HG03520 (cell line): Measurements from ENCODE around the gene BMERB1.

Experiments
- ATAC-seq: cut with Tn5 transposase; IDR thresholded peaks from one replicate; pipeline ENCODE4 v1.9.1; 2021; ENCODE audit warnings: mild to moderate bottlenecking, moderate library complexity; ENCODE audit not compliant: unreplicated experiment

Gene BMERB1

GRCh38 chr16:15581127-15581815 is 146.9 kb downstream of the BMERB1 start:
- ATAC-seq = no peak

GRCh38 chr16:15583526-15583925 is 149.1 kb downstream of the BMERB1 start:
- ATAC-seq = no peak

DNA sequence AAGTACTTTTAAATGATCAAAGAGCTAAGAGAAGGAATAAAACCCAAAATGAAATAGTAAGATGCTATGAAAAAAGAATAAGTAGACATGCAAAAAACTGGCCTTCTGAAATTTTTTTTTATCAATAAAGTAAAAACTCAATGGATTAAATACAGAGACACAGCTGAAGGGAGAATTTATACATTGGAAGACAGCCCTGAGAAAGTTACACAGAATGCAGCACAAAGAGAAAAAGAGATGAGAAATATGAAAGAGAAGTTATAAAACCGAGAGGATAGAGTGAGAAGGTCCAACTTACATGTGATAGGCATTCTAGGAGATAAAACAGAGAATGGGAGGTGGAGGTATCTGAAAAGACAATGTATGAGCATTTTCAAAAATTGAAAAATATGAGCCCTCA is 151.6 kb downstream of the BMERB1 start:
- ATAC-seq = no peak

DNA sequence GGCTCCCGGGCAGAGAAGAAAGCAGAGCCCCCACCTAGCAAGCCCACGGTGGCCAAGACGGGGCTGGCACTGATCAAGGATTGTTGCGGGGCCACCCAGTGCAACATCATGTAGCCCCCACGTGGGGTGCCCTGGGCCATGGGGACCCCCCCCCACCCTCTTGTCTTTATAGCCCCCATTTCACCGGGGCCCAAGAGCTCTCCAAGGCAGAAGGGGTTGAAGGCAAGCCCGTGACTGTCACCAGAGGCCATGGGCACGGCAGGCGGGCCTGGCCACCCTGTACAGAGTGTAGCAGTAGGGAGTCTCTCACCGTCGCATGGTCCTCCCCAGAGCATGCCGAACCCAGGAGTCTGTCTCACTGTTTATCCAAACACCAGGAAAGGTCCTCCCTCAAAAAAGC is 152.3 kb downstream of the BMERB1 start:
- ATAC-seq = no peak

- no peak for ATAC-seq
These were observed 152.9 kb downstream of the BMERB1 start for GRCh38 chr16:15587152-15587825.

DNA sequence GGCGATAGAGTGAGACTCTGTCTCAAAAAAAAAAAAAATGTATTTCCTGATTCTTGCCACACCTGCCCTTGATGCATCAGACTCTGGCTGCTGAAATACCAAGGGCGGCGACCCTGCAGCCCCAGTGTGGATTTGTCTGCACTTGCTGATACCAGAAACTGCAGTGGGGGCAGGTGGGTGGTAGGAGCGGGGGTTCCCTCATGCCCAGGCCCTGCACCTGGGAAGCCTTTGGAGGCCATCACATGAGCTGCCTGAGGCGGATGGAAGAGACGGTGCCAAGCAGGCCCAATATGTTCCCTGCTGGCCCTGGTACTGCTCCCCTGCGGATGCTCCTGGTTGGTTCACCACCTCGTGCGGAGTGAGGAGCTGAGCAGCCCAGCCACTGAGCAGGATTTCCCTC is 157.9 kb downstream of the BMERB1 start:
- no peak for ATAC-seq

GRCh38 chr16:15593235-15593634 is 158.8 kb downstream of the BMERB1 start:
- ATAC-seq = no peak

DNA sequence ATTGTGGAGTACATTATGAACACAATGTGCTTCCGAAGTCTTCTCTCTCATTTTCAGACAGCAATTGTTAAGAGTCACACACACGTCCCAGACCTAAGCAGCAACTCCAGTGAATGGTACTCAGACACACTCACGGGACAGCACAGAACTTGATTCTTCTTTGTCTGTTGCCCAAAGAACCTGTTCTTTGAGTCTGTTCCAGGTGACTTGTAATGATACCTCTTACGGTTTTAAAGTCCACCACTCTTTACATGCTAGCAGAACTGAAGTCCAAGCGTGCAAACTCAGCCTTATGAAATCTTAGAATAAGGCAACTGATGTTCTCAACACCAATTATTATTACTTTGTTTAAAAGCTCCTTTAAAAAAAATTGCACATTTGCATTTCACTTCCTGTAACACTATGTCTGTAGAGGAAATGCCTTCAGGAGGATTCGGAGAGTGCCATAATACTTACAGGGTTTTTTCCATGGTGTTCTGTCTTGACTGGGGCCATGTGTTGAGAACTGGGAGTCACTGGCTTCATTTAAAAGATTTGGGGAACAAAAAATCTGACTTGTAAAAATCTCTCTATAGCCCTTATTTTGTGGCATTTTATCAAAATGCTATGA is 160.4 kb downstream of the BMERB1 start:
- ATAC-seq = no peak

DNA sequence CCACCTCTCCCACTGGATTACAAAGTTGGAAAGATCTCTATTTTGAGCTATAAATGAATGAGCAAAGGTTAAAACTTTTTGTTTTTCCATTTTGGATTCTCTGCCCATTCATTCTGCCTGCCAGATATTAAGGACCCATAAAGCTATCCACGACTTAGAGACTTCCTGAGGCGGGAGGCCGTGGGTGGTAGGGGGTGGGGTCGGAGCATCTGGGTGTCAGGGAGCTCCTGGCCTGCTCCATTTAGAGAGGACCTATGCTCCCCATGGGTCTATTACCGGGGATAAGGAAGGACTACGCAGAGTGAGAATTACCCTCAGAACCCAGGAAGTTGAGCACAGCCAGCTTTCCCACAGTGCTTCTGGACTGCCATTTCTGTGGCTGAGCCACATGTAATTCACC is 162.7 kb downstream of the BMERB1 start:
- no peak for ATAC-seq

DNA sequence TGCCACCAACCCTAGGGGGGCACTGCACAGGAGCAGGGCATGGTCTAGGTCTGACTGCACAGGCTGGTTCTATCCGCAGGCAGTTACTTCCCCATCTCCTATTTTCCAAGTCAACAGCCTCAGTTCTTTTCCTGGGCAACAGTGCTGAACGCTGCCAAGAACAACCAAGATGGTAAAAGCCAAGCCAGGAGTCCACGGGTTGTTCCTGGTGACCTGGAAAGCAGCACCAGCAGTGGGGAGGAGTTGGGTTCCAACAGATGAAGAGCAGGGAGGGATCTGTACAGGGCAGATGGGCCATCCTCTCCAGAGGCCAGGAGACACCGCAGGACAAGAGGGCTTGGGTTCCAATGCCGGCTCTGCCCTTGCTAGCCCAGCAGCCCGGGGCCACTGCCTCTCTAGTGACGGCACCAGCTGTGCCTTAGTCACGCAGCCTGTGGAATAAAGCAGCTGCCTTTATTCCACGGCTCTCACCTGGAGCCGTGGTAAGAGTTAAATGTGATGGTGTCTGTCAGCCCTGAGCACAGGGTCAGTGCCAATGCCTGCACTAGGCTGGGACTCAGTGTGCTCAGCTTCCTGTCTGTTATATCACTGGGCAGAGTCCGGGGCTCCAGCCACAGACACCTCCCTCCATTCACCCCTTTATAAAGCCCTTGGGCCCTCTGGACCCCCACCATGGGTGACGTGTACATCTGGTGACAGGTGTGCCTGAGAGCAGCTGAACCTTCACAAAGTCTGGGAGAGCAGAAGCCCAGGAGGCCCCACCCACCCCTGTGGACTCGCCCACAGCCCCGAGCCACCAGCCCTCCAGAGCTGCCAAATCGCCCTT is 163.6 kb downstream of the BMERB1 start:
- ATAC-seq = no peak

DNA sequence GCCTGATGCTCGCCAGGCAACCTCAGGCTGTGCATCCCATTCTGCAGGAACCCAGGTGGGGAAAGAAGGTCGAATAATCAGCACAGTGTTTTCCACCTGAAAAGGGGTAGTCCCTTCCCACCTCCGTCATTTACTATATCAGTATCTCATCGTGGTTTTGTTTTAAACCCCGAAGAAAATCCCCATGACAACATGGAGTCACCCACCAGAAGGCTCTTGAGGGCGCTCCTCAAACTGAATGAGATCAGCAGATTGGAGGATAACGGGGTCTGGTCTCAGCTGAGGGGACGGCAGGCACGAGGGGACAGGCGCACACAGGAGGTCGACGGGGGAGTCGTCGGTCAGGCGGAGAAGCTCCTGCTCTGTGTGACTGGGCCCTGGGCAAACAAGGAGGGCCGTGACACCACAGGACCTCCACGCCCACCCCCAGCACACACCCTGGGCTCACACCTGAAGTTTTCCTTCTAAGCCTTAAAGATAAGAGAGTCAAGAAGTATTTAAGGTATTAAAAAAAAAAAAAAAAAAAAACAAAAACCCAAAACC is 164.3 kb downstream of the BMERB1 start:
- ATAC-seq = no peak

- no peak for ATAC-seq
These were observed 165.1 kb downstream of the BMERB1 start for GRCh38 chr16:15599303-15600070.

DNA sequence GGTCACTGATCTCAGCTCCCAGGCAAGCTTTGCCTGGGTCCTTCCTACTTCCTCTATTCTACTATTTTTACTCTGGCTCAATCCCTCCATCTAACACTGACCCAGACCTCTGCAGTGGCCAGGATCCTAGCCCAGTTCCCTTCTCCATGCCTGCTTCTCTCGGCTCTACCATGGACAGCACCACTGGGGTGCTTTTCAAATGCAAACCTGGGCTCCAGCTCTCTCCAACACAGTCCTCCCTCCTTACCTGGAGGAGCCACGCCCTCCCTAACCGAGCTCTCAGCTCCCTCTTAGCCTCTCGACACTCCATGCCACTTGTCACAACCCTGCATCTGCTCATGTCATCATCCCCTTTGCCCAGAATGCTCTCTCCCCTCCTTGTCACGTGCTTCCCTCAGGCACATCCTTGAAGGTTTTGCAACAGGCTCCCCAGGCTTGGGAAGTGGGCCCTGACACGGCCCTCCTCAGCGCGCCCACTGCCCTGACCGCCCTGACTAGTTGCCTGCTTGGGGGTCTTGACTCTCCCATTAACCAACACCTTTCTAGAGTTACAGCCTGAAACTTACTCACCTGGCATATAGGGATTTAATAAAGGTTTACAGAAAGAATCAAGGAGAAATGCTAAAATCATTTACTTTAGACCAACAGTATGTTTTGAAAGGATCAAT is 167.0 kb downstream of the BMERB1 start:
- no peak for ATAC-seq

- ATAC-seq = no peak
These were observed 168.1 kb downstream of the BMERB1 start for GRCh38 chr16:15602285-15603044.

- no peak for ATAC-seq
These were observed 170.4 kb downstream of the BMERB1 start for GRCh38 chr16:15604460-15605440.

DNA sequence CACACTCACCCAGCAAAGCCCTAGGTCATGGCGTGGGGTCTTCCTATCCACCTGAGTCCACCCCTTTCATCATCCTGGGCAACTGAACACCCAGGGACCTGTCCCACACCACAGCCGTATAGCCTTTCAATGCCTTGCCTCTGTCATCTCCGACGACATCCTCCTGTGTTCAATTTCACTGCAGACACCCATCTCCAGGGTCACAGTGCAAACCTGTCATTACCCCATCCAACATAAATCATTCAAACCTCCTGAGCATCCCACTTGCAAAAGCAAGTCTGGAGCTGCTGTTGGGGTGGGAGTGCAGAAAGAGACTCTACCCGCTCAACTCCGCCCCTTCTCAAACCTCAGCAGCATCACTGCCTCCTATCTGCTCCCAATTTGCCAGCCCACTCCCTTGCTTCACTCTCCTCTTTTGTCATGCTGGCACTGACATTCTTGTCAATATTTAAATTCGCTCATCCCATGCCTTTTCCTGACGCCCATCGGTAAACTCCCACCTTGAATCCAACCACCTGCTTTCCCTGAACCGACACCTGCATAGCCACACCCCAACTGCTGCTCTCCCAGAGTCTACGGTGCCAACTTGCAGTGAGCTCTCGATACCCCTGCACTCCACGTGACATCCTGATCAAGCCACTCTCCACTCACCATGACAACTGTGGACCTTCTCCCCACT is 171.6 kb downstream of the BMERB1 start:
- no peak for ATAC-seq

GRCh38 chr16:15606518-15607220 is 172.3 kb downstream of the BMERB1 start:
- ATAC-seq = no peak
